Stimulated activated naive CD8-positive, alpha-beta T cell treated with anti-CD3 and anti-CD28 coated beads, Interleukin-15, Interleukin-2, amounts not matched to agents 100 ng/mL and 50 ng/mL, for 24 hours (primary cell): ENCODE measurements around the gene ARHGEF25.
"Not testable (repeated sequence)": the region's sequence is repeated elsewhere in the genome, so short reads cannot be mapped to it uniquely, and the experiment has no call there.

Source experiments
- H3K27ac Mint-ChIP-seq: one replicate; pipeline ENCODE4 v1.8.0; 2021; ENCODE audit warnings: mild to moderate bottlenecking, mixed read lengths
- H3K27me3 Mint-ChIP-seq: one replicate; pipeline ENCODE4 v1.8.0; 2021; ENCODE audit warnings: mixed read lengths
- H3K36me3 Mint-ChIP-seq: one replicate; pipeline ENCODE4 v1.8.0; 2021; ENCODE audit warnings: low read depth, mixed read lengths
- H3K4me1 Mint-ChIP-seq: one replicate; pipeline ENCODE4 v1.8.0; 2021; ENCODE audit warnings: low read depth, mixed read lengths
- H3K4me3 Mint-ChIP-seq: one replicate; pipeline ENCODE4 v1.8.0; 2021; ENCODE audit warnings: mild to moderate bottlenecking, mixed read lengths
- H3K9me3 Mint-ChIP-seq: one replicate; pipeline ENCODE4 v1.8.0; 2021; ENCODE audit warnings: mixed read lengths

Gene ARHGEF25

DNA sequence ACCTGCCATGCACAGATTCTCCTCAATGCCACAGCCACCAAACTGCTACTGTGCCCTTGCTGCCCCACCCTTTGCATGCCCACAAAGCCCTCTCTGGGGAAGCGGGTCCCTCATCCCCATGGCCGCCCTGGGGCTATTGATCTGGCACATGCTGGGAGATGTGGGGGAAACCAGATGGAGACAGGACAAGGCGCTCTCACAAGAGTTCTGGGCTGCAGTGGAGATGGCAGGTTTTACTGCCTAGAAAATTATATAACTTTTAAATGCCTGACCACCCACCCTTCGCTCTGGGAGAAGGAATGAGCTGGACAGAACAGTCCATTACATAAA, 30.8 kb upstream of the ARHGEF25 start:
- peaks cover 5% of the 10 kb centered on the region for H3K27me3 Mint-ChIP-seq
- H3K9me3 Mint-ChIP-seq: no peaks in the 10 kb centered on the region
- no peaks in the 10 kb centered on the region for H3K4me1 Mint-ChIP-seq
- H3K27ac Mint-ChIP-seq: no peak overlapping the region
- no peak overlapping the region for H3K4me3 Mint-ChIP-seq
- H3K36me3 Mint-ChIP-seq: no peaks in the 10 kb centered on the region

DNA sequence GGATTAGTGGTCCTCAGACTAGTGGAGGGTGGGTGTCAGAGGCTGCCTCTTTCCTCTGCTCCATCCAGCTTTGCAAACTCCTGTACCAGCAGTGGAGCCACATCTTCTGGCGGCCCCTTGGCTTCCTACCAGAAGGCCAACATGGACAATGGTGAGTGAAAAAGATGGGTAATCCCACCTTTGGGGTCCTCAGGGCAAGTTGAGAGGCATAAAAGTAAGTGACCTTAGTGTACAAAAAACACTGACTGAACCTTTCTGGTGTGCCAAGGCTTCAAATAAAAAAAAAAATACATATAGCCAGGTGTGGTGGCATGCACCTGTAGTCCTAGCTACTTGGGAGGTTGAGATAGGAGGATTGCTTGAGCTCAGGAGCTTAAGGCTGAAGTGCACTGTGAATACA, 29.4 kb upstream of the ARHGEF25 start:
- H3K9me3 Mint-ChIP-seq: no peaks in the 10 kb centered on the region
- no peak overlapping the region for H3K27ac Mint-ChIP-seq
- H3K27me3 Mint-ChIP-seq: peaks cover 5% of the 10 kb centered on the region
- H3K36me3 Mint-ChIP-seq: no peaks in the 10 kb centered on the region
- no peak overlapping the region for H3K4me3 Mint-ChIP-seq
- H3K4me1 Mint-ChIP-seq: no peaks in the 10 kb centered on the region

DNA sequence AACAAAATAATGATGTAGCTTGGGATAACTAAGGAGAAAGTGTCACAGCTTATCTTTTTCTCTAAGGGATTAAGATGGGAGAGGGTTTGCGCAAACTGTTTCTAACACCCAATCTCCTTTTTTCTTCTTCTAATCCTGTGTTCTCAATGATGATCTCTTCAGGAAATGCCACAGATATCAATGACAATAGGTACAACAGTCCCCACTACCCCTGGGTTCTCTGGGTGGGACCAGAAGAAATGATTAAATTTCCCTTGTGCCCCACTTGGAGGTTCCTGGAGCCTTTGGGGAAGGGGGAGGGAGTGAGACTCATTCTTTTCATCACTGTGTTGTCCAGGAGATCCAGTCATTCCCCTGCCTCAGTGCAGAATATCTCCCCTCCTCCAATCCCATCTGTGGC, 28.8 kb upstream of the ARHGEF25 start:
- Mint-ChIP-seq H3K27me3 (peaks cover 5% of the 10 kb centered on the region), H3K4me1 (no peaks in the 10 kb centered on the region), H3K4me3 (no peak overlapping the region), H3K36me3 (no peaks in the 10 kb centered on the region), H3K27ac (no peak overlapping the region), H3K9me3 (no peaks in the 10 kb centered on the region)

DNA sequence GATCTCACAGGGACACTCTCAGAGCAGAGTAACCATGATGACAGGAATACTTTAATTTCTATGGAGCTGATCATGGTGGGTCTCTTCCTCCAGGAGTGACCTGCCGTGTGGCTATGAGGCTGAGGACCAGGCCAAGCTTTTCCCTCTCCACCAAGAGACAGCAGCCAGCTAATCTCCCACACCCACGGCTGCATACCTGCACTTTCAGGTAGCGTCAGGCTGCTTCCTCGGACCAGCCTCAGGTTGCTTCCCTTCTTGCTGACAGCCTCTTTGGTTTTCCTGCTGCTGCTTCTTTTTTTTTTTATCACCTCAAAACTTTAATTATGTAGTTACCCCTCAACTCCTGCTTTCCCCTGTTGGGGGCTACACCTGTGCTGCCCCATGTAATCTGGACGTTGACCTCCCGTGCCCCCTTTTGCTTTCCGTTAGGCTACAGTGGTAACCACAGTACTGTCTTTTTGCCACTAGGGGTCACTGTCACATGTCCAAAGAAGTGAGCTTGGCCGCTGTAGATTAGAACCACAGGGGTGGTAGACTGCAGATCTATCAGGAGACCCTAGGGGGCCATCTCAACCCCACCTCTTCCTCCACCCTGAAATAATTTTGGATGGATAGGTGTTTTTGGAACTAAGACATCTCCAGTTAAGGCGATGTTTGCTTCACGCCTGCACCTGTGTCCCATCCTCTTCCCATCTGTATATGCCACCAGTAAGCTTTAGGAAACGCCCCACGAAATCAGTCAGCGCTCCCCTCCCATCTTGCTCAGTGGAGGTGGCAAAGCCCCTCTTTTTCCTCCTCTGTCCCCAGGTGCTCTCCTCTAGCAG, 28.0 kb upstream of the ARHGEF25 start:
- H3K27ac Mint-ChIP-seq: no peak overlapping the region
- H3K4me3 Mint-ChIP-seq: no peak overlapping the region
- H3K9me3 Mint-ChIP-seq: no peaks in the 10 kb centered on the region
- H3K27me3 Mint-ChIP-seq: peaks cover 5% of the 10 kb centered on the region
- no peaks in the 10 kb centered on the region for H3K4me1 Mint-ChIP-seq
- no peaks in the 10 kb centered on the region for H3K36me3 Mint-ChIP-seq

DNA sequence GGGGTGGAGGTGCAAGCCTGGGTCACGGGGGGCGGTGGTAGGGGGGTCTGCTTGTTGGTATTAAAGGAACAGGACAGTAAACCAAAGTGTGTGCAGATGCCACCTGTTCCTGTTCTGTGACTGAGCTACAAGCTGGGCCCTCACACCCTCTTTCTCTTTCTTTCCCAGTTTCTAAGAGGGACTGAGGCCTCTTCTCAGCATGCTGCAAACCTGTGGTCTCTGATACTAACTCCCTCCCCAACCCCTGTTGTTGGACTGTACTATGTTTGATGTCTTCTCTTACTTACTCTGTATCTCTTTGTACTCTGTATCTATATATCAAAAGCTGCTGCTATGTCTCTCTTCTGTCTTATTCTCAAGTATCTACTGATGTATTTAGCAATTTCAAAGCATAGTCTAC, 27.2 kb upstream of the ARHGEF25 start:
- Mint-ChIP-seq H3K27me3 (peaks cover 5% of the 10 kb centered on the region), H3K9me3 (no peaks in the 10 kb centered on the region), H3K27ac (no peak overlapping the region), H3K4me1 (no peaks in the 10 kb centered on the region), H3K4me3 (no peak overlapping the region), H3K36me3 (no peaks in the 10 kb centered on the region)

DNA sequence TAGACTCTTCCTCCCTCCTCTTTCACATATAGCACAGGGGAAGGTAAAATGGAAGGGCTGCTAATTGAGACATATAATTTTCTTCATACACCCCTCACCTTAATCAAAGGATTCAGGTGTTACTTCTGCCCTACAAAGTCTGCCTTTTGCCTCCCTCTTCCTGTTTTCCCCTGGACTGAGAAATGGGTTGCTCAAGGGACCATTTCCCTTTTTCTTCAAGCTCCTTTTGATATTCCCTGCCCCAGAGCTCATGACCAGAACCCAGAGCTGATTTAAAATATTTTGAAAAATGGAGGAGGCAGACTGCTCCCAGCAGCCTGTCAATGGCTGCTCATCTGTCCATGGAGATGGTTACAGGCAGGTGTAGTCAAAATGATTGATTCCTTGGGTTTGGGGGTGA, 26.5 kb upstream of the ARHGEF25 start:
- no peak overlapping the region for H3K4me3 Mint-ChIP-seq
- no peaks in the 10 kb centered on the region for H3K9me3 Mint-ChIP-seq
- H3K27ac Mint-ChIP-seq: no peak overlapping the region
- peaks cover 5% of the 10 kb centered on the region for H3K27me3 Mint-ChIP-seq
- H3K4me1 Mint-ChIP-seq: no peaks in the 10 kb centered on the region
- H3K36me3 Mint-ChIP-seq: no peaks in the 10 kb centered on the region

DNA sequence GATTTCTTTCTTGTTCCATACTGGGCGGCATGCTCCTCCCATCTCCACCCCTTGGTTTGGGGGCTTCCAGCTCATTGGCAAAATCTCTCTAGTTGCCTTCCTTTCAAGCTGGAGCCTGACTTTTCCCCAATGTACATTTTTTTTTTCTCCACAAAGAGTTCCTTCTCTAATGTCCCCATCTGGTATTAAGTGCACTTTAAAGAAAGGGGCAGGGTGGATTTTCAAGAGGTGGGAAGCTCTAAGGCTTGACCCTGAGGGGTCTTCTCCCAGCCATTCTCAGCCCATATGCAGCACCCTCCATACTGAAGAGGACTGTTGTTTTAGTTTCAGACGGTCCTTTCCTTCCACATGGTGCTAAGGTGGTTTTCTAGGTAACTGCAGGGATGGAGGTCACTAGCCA, 26.1 kb upstream of the ARHGEF25 start:
- Mint-ChIP-seq H3K4me3 (no peak overlapping the region), H3K4me1 (no peaks in the 10 kb centered on the region), H3K27me3 (peaks cover 5% of the 10 kb centered on the region), H3K36me3 (no peaks in the 10 kb centered on the region), H3K9me3 (no peaks in the 10 kb centered on the region), H3K27ac (no peak overlapping the region)

DNA sequence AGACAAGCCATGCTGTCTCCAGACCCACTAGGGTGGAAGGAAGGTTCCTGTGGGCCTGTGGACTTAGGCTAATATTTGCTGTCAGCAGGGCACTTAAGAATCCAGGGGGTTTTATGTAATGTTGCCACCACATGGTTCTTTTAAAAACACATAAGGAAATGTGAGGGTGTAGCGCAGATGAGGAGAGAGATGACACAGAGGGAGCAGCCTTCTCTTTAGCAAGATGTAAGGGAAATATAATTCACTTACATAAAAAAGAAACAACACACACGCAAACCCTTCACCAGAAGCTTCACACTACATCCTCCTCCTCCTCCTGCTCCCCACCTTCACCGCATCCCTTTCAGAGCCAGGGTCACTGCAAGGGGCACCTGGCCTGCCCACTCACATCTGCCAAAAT, 25.1 kb upstream of the ARHGEF25 start:
- peaks cover 7% of the 10 kb centered on the region for H3K4me1 Mint-ChIP-seq

DNA sequence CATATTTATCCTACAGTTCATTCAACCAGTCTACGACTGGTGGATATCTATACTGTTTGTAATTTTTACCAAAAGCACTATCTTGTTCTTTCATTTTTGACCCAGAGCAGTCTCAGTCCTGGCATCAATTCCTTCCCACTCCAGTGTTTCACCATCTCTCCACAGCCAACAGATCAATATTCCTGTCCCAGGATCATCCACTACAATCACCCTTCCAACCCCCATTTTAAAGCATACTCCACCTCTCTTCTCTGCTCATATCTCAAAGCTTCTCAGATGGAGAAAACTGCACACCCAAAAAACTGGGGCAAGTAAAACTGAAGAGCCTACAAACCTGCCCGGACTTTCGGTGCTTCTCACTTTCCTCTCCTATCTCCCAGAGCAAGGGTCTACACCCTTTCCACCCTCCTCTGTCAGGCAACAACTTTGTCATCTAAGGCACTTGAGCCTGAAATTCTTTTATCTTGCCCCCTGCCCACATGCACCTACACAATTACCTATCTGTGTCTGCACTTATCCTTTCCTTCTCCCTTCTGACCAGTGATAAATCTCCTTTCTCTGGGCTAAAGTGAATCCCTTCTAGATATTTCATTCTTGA, 24.3 kb upstream of the ARHGEF25 start:
- H3K27me3 Mint-ChIP-seq: peaks cover 5% of the 10 kb centered on the region
- no peak overlapping the region for H3K4me3 Mint-ChIP-seq
- H3K36me3 Mint-ChIP-seq: no peaks in the 10 kb centered on the region
- H3K9me3 Mint-ChIP-seq: no peaks in the 10 kb centered on the region
- peaks cover 12% of the 10 kb centered on the region for H3K4me1 Mint-ChIP-seq
- no peak overlapping the region for H3K27ac Mint-ChIP-seq

More for the DNA sequence above, 25.1 kb upstream of the ARHGEF25 start:
- Mint-ChIP-seq H3K27ac (no peak overlapping the region), H3K36me3 (no peaks in the 10 kb centered on the region), H3K27me3 (peaks cover 5% of the 10 kb centered on the region), H3K9me3 (no peaks in the 10 kb centered on the region), H3K4me3 (no peak overlapping the region)

DNA sequence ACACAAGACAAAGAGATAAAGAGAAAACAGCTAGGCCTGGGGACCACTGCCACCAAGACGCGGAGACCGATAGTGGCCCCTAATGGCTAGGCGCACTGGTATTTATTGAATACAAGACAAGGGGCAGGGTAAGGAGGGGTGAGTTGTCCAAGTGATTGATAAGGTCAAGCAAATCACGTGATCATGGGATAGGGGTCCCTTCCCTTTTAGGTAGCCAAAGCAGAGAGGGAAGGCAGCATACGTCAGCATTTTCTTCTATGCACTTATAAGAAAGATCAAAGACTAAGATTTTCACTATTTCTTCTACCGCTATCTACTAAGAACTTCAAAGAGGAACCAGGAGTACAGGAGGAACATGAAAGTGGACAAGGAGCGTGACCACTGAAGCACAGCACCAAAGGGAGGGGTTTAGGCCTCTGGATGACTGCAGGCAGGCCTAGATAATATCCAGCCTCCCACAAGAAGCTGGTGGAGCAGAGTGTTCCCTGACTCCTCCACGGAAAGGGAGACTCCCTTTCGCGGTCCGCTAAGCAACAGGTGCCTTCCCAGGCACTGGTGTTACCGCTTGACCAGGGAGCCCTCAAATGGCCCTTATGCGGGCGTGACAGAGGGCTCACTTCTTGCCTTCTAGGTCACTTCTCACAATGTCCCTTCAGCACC, 22.2 kb upstream of the ARHGEF25 start:
- H3K27me3 Mint-ChIP-seq, H3K36me3 Mint-ChIP-seq, H3K4me3 Mint-ChIP-seq, H3K27ac Mint-ChIP-seq, H3K9me3 Mint-ChIP-seq: not testable (repeated sequence)
- peaks cover 19% of the 10 kb centered on the region for H3K4me1 Mint-ChIP-seq

DNA sequence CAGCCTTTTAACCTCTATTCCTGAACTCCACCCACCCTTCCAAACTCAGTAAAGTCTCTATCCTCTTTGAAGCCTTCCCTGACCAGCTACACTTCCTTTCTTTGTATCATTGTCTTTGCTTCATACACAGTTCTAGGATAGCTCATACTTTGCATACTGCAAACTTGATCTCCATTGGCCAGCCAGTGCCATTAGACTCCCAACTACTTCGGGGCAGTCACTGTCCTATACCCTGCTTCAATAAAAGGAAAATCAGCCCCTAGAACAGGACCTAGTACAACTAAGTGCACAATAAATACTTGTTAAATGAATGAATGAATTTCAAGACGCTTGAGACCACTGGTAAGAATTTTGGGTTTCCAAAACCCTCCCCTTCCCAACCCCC, 20.8 kb upstream of the ARHGEF25 start:
- Mint-ChIP-seq H3K36me3 (peaks cover 10% of the 10 kb centered on the region), H3K27me3 (no peaks in the 10 kb centered on the region), H3K9me3 (no peaks in the 10 kb centered on the region), H3K27ac (peak overlapping the region; percentile 80), H3K4me1 (peaks cover 19% of the 10 kb centered on the region), H3K4me3 (peak overlapping the region; percentile 89)

DNA sequence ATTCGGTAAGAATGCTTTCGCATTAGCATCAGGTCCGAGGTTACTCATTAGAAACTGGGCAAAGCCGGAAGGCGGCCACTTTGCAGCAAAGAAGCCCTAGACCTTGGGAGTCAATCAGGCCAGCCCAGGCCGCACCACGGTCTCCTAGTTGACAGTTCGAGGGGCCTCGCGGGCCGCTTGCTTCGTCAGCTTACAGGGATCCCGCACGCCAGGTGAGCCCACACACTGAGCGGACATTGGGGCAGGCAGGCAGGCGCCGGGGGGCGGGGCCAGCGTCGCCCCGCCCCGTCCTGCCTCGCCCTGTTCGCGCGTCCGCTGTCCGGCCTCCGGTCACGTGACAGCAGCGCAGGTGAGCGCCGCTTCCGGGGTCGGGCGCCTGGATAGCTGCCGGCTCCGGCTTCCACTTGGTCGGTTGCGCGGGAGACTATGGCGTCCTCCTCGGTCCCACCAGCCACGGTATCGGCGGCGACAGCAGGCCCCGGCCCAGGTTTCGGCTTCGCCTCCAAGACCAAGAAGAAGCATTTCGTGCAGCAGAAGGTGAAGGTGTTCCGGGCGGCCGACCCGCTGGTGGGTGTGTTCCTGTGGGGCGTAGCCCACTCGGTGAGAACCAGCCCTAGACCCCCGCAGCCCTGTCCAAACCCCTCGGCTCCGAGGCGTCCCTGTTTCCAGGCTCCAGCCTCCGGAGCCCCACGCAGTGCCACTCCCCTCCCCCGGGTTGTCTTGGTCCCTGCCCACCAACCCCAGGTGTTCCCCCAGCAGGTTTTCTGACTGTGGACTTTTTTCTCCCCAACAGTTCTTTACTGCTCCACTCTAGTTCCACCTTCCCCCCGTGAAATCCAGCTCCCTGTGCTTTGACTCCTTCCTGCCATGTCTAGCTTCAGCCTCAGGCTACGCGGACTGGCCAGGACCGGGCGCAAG, 20.1 kb upstream of the ARHGEF25 start, which contains the start of gene PIP4K2C:
Gene PIP4K2C, plus strand, starts transcription at position 329 of the 918 bp plus-strand sequence. Its CDS starts 98 bp downstream, at position 427.
- Mint-ChIP-seq H3K36me3 (peaks cover 10% of the 10 kb centered on the region), H3K9me3 (no peaks in the 10 kb centered on the region), H3K4me1 (peaks cover 19% of the 10 kb centered on the region), H3K27me3 (no peaks in the 10 kb centered on the region), H3K4me3 (peak within 1 kb of the TSS; percentile 89), H3K27ac (peak within 1 kb of the TSS; percentile 80)

DNA sequence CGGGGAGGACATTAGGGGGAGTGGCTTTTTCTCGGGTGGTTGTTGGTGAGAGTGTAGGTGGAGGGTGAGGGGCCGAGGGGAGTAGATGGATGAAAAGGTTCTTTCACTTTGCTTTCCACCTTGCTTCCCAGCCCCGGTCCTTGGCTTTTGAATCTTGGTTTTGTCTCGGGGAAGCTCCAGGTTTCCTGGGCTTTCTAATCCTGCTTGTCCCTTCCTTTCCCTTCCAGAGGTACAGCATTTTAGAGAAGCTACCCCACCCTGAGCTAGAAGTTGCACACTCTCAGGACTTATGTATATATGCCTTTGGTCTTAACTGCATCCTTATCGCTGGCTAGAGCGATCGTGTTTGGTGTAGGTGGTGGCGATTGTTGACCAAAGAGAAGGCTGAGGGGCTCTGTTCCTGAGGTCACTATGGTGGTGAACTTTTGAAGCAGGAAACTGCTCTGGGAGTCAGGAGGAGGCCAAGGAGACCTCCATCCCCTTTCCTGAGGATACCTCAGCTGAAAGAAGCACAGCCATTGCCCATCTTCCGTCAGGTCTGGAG, 19.4 kb upstream of the ARHGEF25 start:
- H3K4me1 Mint-ChIP-seq: peaks cover 19% of the 10 kb centered on the region
- H3K4me3 Mint-ChIP-seq: peak overlapping the region; percentile 89
- H3K9me3 Mint-ChIP-seq: no peaks in the 10 kb centered on the region
- no peaks in the 10 kb centered on the region for H3K27me3 Mint-ChIP-seq
- peak overlapping the region; percentile 68 for H3K27ac Mint-ChIP-seq
- H3K36me3 Mint-ChIP-seq: peaks cover 10% of the 10 kb centered on the region

DNA sequence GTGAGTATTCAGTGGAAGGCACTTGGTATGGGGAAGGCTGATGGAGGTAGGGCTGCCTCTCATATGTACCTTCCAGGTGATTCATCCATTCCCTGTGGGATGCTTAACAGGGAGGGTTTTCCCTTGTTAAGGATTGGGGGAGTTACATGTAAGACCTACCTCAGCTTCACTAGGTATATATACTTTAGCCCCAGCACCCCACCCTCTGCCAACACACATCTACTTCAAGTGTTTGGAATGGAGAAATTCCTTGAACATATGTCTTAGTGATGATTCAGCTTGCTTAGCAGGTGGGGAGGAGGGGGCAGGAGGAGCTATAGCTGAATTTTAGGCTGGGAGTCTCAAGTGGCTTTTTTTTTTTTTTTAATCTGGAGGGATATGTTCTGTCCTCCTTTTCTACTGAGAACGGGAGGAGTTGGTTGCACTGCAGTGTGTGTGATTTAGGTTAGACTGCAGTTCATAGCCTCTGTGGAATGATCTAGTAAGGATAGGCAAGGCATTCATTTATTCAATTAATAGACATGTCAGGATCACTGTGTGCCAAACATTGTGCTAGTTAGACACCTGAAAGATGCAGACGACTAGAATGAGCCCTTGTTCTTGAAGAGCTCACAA, 18.6 kb upstream of the ARHGEF25 start:
- H3K4me3 Mint-ChIP-seq: peak overlapping the region; percentile 89
- H3K27ac Mint-ChIP-seq: no peak overlapping the region
- no peaks in the 10 kb centered on the region for H3K9me3 Mint-ChIP-seq
- H3K4me1 Mint-ChIP-seq: peaks cover 19% of the 10 kb centered on the region
- H3K36me3 Mint-ChIP-seq: peaks cover 16% of the 10 kb centered on the region
- H3K27me3 Mint-ChIP-seq: no peaks in the 10 kb centered on the region
